Pancreas (tissue), 10 donors: ENCODE data around the gene TMBIM6. TPM values are rescaled to one million over a fixed set of nuclear protein-coding genes. Genes with fewer than 3 reads are reported as not detected.

ENCODE experiments used
- ATAC-seq, 4 donors: fragments of 200-7000 bp; cut with Tn5 transposase; one replicate each; pipeline versions ENCODE4 v1.8.0 to v1.9.1; 2020; ENCODE audit warnings: mild to moderate bottlenecking in 4 of 4, moderate library complexity in 4 of 4
- DNase-seq, 6 donors: peaks; one replicate each; pipeline ENCODE4 v3.0.0-alpha.2; 2020
- FAIRE-seq: peaks from 2 replicates; lab custom pipeline; 2012; peaks lifted over from hg19 to GRCh38; lab: Jason Lieb, UNC
- H3K27ac ChIP-seq, 4 donors: fragments of 200-600 bp; sonication (generic); 1 replicate in 3 of 4; 2 replicates in 1 of 4; pipeline versions ENCODE4 v1.5.0 to v1.8.0; 2020
- H3K27me3 ChIP-seq, 4 donors: fragments of 200-600 bp; one replicate each; pipeline ENCODE4 v1.8.0; 2021
- H3K36me3 ChIP-seq, 3 donors: fragments of 200-600 bp; sonication (generic) in 1 of 3; one replicate each; pipeline versions ENCODE4 v1.5.0 to v1.8.0; 2020 to 2021
- H3K4me1 ChIP-seq, 3 donors: fragments of 200-600 bp; one replicate each; pipeline ENCODE4 v1.8.0; 2021
- H3K4me3 ChIP-seq, 4 donors: fragments of 200-600 bp; sonication (generic) in 2 of 4; one replicate each; pipeline versions ENCODE4 v1.5.0 to v1.8.0; 2020 to 2021
- H3K9me3 ChIP-seq, 4 donors: fragments of 200-600 bp; one replicate each; pipeline ENCODE4 v1.8.0; 2021
- CTCF ChIP-seq, 4 donors: fragments of 200-600 bp; sonication (generic) in 3 of 4; IDR thresholded peaks; one replicate each; pipeline versions ENCODE4 v1.5.0 to v1.8.0; 2021; ENCODE audit warnings: antibody characterized with exemption in 4 of 4
- WGBS, 2 donors: extraction: QIAGEN DNeasy Blood & Tissue Kit; methylation state at CpG; one replicate each; pipeline ENCODE4 v1.1.7; 2013; 5-methylcytosine and 5-hydroxymethylcytosine counted together
- intact Hi-C, 3 donors: fragments of 100-400 bp; cut with DNase I; formaldehyde crosslinking; loops; one replicate each; pipeline versions ENCODE4 v1.11.1 to v1.14.2; 2022
- polyA plus RNA-seq, 2 donors: library from polyadenylated mRNA; stranded (reverse); fragments of 200-250 nt; gene quantifications; one replicate each; pipeline ENCODE4 v1.2.3, GENCODE V29; 2013
- total RNA-seq, 6 donors: library from RNA; stranded (reverse); fragmentation: NEBNext Ultra II Directional in 4 of 6; extraction: Animal tissue kit (Norgen Biotek cat#: 25700) in 4 of 6; gene quantifications; one replicate each; pipeline versions ENCODE4 v1.2.1 to v1.2.4, GENCODE V29; 2021 to 2023
- donor health status: healthy with polysubstance abuse.
- donor health status: DM: no; HTN: no; CAD: no; lungs with moderate emphysema.
- donor health status: DM: no; HTN: no; CAD: no.
- donor health status: control.
- donor health status: control.
- donor health status: Bipolar disorder and iron deficiency.
- donor health status: DM: yes; HTN: yes; CAD: no.
- donor health status: DM: no; HTN: no; CAD: no.
- donor health status: DM: no; HTN: no; CAD: no.
- donor health status: DM: yes; HTN: yes; CAD: no.

Gene TMBIM6
- total and polyA plus RNA-seq, 8 donors = 71.1 to 367 (median 256) TPM

- H3K4me3 ChIP-seq = no peak overlapping the region
- WGBS, 2 donors = 17 to 18% methylated on average over 7 of the region's 7 CpGs
- FAIRE-seq (no peak), DNase-seq (peak in 4 of 6 donors; percentile 32 to 64 (median 50)), ATAC-seq (peak; percentile 72 to 93 (median 90))
- H3K9me3 ChIP-seq = no peaks in the 10 kb centered on the region
- H3K27me3 ChIP-seq = no peaks in the 10 kb centered on the region
- intact Hi-C loops = loop anchor here in 1 of 3 donors (10.0 kb wide), 1 partner anchor 58 kb away; no protein-coding TSS in a partner anchor
- no peaks in the 10 kb centered on the region for H3K4me1 ChIP-seq
- no peaks in the 10 kb centered on the region for H3K36me3 ChIP-seq
- TF ChIP-seq CTCF (IDR thresholded peaks at IDR 0.05) = peak; percentile 15 to 61 (median 50)
- no peak overlapping the region for H3K27ac ChIP-seq
Observed at GRCh38 chr12:49776413-49776812, 35.1 kb downstream of the TMBIM6 start.

GRCh38 chr12:49776858-49777257 is 35.5 kb downstream of the TMBIM6 start:
- Histone ChIP-seq H3K9me3 (no peaks in the 10 kb centered on the region), H3K4me1 (no peaks in the 10 kb centered on the region), H3K4me3 (no peak overlapping the region), H3K36me3 (no peaks in the 10 kb centered on the region), H3K27ac (no peak overlapping the region), H3K27me3 (no peaks in the 10 kb centered on the region)
- intact Hi-C loops = loop anchor here in 1 of 3 donors (10.0 kb wide), 1 partner anchor 58 kb away; no protein-coding TSS in a partner anchor
- ATAC-seq = peak in 1 of 4 donors; percentile 15
- no peak for DNase-seq
- no peak for TF ChIP-seq CTCF (IDR thresholded peaks at IDR 0.05)
- FAIRE-seq = no peak
- 74 to 77% methylated on average over 5 of the region's 5 CpGs for WGBS, 2 donors

GRCh38 chr12:49777341-49777740 is 36.0 kb downstream of the TMBIM6 start:
- FAIRE-seq = no peak

GRCh38 chr12:49777800-49778748 is 36.7 kb downstream of the TMBIM6 start:
- peak; percentile 50 to 89 (median 76) for DNase-seq
- TF ChIP-seq CTCF (IDR thresholded peaks at IDR 0.05) = peak; percentile 69 to 83 (median 75)
- no peak overlapping the region for H3K4me3 ChIP-seq
- H3K36me3 ChIP-seq = no peaks in the 10 kb centered on the region
- 36 to 45% methylated on average over 19 of the region's 19 CpGs for WGBS, 2 donors
- no peak overlapping the region for H3K27ac ChIP-seq
- ATAC-seq = peak; percentile 84 to 94 (median 88)
- no peaks in the 10 kb centered on the region for H3K4me1 ChIP-seq
- no peaks in the 10 kb centered on the region for H3K27me3 ChIP-seq
- H3K9me3 ChIP-seq = no peaks in the 10 kb centered on the region
- no peak for FAIRE-seq
- intact Hi-C loops = loop anchor here in 1 of 3 donors (10.0 kb wide), 1 partner anchor 57 kb away; no protein-coding TSS in a partner anchor

More at GRCh38 chr12:49777341-49777740, 36.0 kb downstream of the TMBIM6 start:
- no peak for DNase-seq
- no peaks in the 10 kb centered on the region for H3K9me3 ChIP-seq
- no peak for TF ChIP-seq CTCF (IDR thresholded peaks at IDR 0.05)
- no peaks in the 10 kb centered on the region for H3K4me1 ChIP-seq
- H3K36me3 ChIP-seq = no peaks in the 10 kb centered on the region
- H3K27ac ChIP-seq = no peak overlapping the region
- 71 to 78% methylated on average over 3 of the region's 3 CpGs for WGBS, 2 donors
- no peak for ATAC-seq
- intact Hi-C loops = loop anchor here in 1 of 3 donors (10.0 kb wide), 1 partner anchor 57 kb away; no protein-coding TSS in a partner anchor
- no peak overlapping the region for H3K4me3 ChIP-seq
- H3K27me3 ChIP-seq = no peaks in the 10 kb centered on the region
